Lower leg skin (tissue), 4 donors: ENCODE measurements around the gene NTM. TPM values are rescaled to one million over a fixed set of nuclear protein-coding genes. Genes with fewer than 3 reads are reported as not detected.

Source experiments
- DNase-seq, 2 donors: peaks; one replicate each; pipeline ENCODE4 v3.0.0-alpha.2; 2019; ENCODE audit warnings: low spot score in 2 of 2
- H3K4me3 ChIP-seq: fragments of 200-600 bp; sonication (generic); 2 replicates; pipeline ENCODE4 v1.5.1; 2017; ENCODE audit warnings: mild to moderate bottlenecking, low read depth; ENCODE audit not compliant: poor library complexity, severe bottlenecking
- CTCF ChIP-seq, 3 donors: fragments of 450-650 bp; IDR thresholded peaks; one replicate each; pipeline ENCODE4 v1.5.1; 2016; ENCODE audit warnings: antibody characterized with exemption in 3 of 3, mild to moderate bottlenecking in 3 of 3, moderate library complexity in 2 of 3
- POLR2A ChIP-seq, 2 donors: fragments of 450-650 bp; IDR thresholded peaks; one replicate each; pipeline ENCODE4 v1.6.1; 2016 to 2017; ENCODE audit warnings: antibody characterized with exemption in 2 of 2, mild to moderate bottlenecking in 1 of 2, moderate library complexity in 1 of 2
- WGBS, 2 donors: methylation state at CpG; one replicate each; pipeline ENCODE4 v1.1.5; 2018; 5-methylcytosine and 5-hydroxymethylcytosine counted together
- intact Hi-C: fragments of 100-400 bp; cut with DNase I; formaldehyde crosslinking; loops from one replicate; pipeline ENCODE4 v1.15.0; 2023; ENCODE audit warnings: low total_unique reads
- total RNA-seq, 4 donors: library from RNA; depleted of rRNA; stranded (reverse); fragments of >200 nt; gene quantifications; one replicate each; pipeline ENCODE4 v1.1.0, GENCODE V29; 2016

The NTM gene
- total RNA-seq, 4 donors from 2014 or later: 2.8 to 5.7 (median 4.9) TPM

DNA sequence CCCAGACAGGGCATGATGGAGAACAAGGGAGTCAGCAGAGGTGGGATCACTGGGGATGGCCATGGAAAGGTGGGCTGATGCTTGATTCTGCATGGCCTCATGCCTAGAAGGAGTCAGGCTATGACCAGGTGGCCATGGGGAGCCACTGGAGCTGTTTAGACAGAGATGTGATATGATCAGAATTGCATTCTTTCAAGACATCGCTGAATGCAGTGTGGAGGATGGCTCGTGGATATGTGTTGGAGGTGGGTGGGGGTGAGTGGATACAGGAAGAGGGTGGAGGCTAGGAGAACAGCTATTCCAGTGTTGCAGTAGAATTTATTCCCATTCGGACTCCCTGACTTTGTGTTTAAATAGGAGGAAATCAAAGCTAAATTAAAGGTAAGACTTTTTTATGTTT, 841.1 kb downstream of the NTM start:
- TF ChIP-seq CTCF (IDR thresholded peaks at IDR 0.05): no peak
- TF ChIP-seq POLR2A (IDR thresholded peaks at IDR 0.05): no peak
- intact Hi-C loops: no loop called here
- WGBS, 2 donors: 76 to 78% methylated on average over 3 of the region's 3 CpGs
- DNase-seq: no peak
- no peak overlapping the region for H3K4me3 ChIP-seq

- H3K4me3 ChIP-seq: no peak overlapping the region
- WGBS, 2 donors: 81 to 90% methylated on average over 5 of the region's 5 CpGs
- no peak for DNase-seq
- no peak for TF ChIP-seq POLR2A (IDR thresholded peaks at IDR 0.05)
- no peak for TF ChIP-seq CTCF (IDR thresholded peaks at IDR 0.05)
- intact Hi-C loops: no loop called here
Observed at GRCh38 chr11:132217856-132218255, 847.4 kb downstream of the NTM start.

DNA sequence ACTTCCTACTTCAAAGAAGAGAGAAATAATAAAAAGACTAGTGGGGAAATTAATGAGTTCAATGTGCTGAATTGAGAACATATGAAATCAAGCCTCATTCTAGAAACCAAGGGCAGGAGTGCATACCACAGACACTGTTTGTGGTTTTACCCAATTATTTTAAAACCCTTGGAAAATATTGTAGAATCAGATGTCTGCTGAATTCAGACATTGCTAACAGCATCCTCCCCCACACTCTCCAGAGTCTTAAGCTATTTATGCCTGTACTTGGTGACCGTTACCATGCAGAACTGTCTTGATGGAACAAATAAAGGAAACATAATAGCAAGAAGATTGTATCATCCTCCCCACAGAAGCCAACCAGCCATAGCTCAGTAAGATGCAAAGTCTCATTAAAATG, 850.1 kb downstream of the NTM start:
- no peak for DNase-seq
- intact Hi-C loops: no loop called here
- 48 to 52% methylated on average over 1 of the region's 1 CpG for WGBS, 2 donors
- no peak for TF ChIP-seq POLR2A (IDR thresholded peaks at IDR 0.05)
- TF ChIP-seq CTCF (IDR thresholded peaks at IDR 0.05): no peak
- H3K4me3 ChIP-seq: no peak overlapping the region

GRCh38 chr11:132222345-132222744, 851.9 kb downstream of the NTM start:
- TF ChIP-seq CTCF (IDR thresholded peaks at IDR 0.05) (no peak), POLR2A (IDR thresholded peaks at IDR 0.05) (no peak)
- WGBS, 2 donors: 90 to 95% methylated on average over 2 of the region's 2 CpGs
- intact Hi-C loops: no loop called here
- no peak overlapping the region for H3K4me3 ChIP-seq
- no peak for DNase-seq

DNA sequence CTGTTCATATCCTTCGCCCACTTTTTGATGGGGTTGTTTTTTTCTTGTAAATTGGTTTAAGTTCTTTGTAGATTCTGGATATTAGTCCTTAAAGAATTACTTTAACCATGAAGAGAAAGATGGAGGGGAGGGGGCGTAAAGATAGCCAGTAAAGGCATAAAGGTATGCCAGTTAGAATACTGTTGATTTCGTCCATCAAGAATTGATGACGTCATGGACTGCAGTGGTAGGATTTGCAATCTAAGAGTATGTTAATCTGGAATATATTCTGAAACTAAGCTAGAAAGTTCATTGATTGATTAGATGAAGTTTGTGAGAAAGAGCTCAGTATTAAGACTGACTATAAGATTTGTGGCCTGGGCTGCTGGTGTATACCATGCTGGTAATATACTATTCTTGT, 856.1 kb downstream of the NTM start:
- H3K4me3 ChIP-seq: no peak overlapping the region
- no peak for DNase-seq
- TF ChIP-seq CTCF (IDR thresholded peaks at IDR 0.05) (no peak), POLR2A (IDR thresholded peaks at IDR 0.05) (no peak)
- WGBS, 2 donors: 89 to 96% methylated on average over 4 of the region's 4 CpGs
- intact Hi-C loops: no loop called here

- WGBS, 2 donors: 86 to 91% methylated on average over 11 of the region's 11 CpGs
- TF ChIP-seq CTCF (IDR thresholded peaks at IDR 0.05) (no peak), POLR2A (IDR thresholded peaks at IDR 0.05) (no peak)
Observed at GRCh38 chr11:132228746-132229325, 858.4 kb downstream of the NTM start.

More at GRCh38 chr11:132228746-132229325, 858.4 kb downstream of the NTM start:
- intact Hi-C loops: no loop called here
- DNase-seq: no peak
- no peak overlapping the region for H3K4me3 ChIP-seq
